Medulla oblongata (tissue), 1 donor: ENCODE results near the gene ADAMTS13.

Experiments used
- DNase-seq: peaks from one replicate; pipeline ENCODE4 v3.0.0-alpha.2; 2015; ENCODE audit errors: extremely low spot score

Gene ADAMTS13

DNA sequence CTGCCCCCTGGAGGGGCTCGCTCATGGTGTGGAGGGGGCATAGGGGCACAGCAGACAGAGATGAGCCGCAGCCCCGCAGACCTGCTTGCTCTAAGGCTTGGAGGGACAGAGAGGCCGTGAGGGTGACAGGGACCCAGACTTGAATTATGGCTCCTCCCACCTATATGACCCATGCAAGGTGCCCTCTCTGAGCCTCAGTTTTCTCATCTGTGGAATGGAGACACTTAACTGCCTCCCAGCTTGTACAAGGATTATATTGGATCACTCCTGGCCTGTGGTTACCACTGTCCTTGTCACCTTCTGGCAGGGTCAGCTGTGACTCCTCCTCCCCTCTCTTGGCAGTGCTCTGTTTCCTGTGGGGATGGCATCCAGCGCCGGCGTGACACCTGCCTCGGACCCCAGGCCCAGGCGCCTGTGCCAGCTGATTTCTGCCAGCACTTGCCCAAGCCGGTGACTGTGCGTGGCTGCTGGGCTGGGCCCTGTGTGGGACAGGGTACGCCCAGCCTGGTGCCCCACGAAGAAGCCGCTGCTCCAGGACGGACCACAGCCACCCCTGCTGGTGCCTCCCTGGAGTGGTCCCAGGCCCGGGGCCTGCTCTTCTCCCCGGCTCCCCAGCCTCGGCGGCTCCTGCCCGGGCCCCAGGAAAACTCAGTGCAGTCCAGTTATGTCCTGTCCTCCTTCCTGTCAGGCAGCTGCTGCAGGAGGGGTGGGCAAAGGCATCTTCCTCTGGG is 32.9 kb downstream of the ADAMTS13 start:
- no peak for DNase-seq

DNA sequence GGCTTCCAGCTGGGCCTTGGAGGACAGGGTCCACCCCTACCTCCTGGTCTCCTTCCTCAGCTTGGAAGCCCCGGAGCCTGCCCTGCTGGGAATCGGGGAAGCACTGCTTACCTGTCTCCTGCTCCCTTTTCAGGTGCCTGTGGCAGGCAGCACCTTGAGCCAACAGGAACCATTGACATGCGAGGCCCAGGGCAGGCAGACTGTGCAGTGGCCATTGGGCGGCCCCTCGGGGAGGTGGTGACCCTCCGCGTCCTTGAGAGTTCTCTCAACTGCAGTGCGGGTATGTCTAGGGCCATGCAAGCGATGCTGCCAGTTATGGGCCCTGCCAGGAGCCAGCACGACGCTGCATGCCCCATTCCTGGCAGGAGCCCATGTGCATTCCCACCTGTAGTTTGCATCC is 33.8 kb downstream of the ADAMTS13 start:
- no peak for DNase-seq

DNA sequence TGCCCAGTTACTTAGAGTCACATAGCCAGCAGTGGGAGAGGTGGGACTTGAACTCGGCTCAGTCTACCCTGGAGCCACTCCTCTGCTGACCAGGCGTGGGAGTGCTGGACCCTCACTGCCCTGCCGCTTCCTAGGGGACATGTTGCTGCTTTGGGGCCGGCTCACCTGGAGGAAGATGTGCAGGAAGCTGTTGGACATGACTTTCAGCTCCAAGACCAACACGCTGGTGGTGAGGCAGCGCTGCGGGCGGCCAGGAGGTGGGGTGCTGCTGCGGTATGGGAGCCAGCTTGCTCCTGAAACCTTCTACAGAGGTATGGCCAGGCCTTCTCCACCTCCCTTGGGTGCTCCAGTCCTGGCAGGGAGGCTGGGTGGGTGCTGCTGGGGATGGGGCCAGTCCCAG is 34.2 kb downstream of the ADAMTS13 start:
- DNase-seq = no peak

DNA sequence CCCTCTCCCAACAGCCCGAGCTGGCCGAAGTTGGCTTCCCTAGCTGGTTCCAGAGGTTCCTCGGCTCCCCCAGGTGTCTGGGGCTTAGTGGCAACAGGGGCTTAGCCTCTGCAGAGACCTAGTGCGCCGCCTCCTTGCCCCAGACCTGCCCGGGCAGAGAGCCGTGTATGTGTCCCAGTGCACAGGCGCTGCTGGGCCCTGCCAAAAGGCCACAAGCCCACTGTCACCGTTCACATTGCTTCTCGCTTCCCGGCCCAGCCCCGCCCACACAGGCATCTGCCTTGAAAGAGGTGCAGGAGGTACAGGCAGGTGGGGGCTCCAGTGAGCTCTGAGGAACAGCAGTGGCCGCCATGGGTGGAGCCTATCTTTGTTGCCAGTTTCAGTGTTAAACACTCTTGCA is 35.1 kb downstream of the ADAMTS13 start:
- no peak for DNase-seq

DNA sequence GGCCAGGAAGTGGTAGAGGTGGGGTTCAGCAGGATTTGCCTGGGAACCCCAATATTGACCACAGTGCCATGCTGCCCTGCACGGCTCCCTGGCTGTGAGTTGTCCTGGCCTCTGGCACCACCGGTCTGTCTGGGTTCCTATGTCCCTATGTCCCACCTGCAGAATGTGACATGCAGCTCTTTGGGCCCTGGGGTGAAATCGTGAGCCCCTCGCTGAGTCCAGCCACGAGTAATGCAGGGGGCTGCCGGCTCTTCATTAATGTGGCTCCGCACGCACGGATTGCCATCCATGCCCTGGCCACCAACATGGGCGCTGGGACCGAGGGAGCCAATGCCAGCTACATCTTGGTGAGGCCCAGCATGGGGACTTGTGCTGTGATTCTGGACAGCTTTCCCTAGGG is 35.6 kb downstream of the ADAMTS13 start:
- no peak for DNase-seq

DNA sequence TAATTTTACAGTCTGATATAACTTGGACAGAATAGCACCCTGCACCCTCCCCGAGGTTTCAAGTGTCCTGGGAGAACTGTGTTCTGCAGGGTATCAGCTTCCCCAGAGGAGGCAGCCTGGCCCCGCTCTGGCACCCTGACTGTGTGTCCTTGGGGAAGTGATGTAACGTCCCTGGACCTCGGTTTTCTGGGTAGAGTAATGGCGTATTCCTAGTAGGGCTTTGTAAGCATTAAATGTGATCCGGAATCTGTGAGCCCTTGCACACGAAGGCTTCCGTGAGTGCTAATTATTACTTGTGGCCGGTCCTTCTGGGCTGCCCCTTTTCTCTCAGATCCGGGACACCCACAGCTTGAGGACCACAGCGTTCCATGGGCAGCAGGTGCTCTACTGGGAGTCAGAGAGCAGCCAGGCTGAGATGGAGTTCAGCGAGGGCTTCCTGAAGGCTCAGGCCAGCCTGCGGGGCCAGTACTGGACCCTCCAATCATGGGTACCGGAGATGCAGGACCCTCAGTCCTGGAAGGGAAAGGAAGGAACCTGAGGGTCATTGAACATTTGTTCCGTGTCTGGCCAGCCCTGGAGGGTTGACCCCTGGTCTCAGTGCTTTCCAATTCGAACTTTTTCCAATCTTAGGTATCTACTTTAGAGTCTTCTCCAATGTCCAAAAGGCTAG is 36.6 kb downstream of the ADAMTS13 start:
- DNase-seq = no peak

DNA sequence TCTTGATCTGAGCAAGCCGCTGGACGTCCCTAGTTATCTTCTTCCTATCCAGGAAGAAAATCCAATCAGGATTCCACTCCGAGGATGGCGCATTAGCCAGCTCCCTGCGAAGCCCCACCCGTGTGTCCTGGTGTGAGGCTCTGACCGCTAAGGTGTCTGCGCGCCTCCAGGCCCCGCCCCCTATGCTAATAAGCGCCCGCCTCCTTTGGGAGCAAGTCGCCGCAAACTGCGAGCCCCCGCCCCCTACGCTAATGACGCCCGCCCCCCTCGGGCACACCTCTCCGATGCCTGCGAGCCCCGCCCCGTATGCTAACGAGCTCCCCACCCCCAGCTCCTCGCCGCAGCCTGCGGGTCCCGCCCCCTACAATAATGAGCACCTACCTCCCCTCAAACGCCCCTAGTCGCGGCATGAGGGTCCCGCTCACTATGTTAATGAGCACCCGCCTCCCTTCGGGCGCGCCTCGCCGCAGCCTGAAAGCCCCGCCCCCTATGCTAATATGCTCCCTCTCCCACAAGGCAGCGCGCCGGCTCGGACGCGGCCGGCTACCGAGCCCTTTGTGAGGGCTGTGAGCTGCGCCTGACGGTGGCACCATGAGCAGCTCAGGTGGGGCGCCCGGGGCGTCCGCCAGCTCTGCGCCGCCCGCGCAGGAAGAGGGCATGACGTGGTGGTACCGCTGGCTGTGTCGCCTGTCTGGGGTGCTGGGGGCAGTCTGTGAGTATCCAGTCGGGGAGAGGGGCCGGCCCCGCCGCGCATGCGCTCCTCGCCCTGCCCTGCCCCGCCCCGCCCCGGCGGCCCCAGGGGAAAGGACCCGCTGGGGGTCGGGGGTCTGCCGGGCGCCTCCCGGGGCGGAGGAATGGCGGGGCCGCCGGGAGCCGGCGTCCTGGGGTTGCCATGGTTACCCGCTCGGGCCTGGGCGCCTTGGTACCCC is 37.6 kb downstream of the ADAMTS13 start, which contains the start of gene CACFD1:
Gene CACFD1 (plus strand): TSS at position 503 of the 929 bp plus-strand sequence. CDS start 89 bp downstream, at position 592.
- DNase-seq = peak; percentile 96

DNA sequence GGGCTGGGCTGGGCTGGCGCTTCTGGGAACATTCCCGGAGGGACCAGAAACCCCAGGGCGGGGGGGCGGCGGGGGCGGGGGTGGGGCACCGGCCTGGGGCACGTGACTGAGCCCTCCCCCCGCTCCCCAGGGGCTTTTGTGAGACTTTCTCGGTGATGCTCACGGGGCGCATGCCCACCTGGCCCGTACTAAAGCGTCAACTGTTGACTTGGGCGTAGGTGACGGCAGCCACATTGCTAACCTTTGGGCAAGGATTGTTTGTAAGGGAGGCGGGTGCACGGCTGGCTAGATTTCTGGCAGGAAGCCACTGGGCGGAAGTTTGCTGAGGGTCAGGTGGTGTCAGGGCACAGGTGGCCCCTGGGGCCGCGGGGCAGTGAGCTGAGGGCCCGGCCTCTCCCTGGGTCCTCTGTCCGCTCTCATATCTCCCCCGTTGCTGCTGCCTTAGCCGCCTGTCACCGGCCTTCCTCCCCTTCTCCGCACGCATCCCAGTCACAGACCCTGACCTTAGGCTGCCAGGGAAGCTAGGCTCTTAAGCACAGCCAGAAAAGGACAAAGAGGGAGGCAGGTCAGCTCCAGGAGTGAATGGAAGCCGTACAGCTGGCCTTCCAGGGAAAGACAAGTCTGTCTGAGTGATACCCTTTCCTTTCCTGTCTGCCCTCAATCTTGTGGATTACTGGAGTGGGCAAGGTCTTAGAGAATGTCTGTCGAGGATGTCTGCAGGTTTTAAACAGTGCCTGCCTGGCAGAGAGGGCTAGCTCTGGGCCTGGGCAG is 38.4 kb downstream of the ADAMTS13 start:
- DNase-seq = peak; percentile 58

DNA sequence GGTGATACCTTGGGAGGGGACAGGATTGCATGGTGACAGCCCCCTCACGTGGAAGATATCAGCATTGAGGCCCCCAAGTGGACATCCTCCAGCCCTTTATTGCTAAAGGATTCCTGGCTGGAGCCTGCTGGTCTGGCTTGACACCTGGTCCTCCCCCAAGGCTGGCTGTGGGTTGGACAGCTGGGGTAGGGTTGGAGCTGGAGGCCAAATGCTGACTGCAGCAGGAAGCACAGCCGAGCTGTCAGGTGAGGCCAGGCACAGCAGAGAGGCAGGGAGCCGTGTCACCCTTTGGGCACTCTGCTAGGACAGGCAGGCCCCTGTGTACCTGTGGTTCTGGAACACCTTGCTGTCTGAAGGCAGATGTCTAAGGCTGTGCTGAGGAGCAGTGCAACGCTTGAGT is 39.8 kb downstream of the ADAMTS13 start:
- DNase-seq = no peak

DNA sequence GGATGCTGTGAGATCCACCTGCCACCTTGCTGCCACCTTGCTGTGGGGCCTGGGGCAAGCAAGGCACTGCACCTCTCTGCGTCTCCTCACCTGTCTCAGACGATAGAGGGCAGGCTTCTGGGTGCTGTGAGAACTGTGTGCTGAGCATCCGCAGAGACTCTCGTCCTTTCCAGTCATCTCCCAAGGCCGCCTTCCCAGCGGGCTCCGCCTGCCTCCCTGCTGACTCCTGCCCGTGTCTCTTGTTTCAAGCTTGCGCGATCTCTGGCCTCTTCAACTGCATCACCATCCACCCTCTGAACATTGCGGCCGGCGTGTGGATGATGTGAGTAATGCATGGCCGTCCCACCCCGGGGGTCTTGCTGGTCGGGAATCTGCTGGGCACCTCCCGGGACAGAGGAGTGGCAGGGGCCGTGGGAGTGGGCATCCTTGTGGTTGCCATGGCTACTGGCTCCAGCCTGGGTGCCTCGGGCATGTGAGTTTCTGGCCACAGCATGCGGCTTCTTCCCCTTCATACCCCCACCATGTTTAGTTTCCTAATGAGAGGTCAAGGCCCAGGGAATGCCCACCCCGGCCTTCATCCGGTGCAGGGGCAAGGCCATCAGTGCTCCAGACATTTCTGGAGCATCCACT is 41.2 kb downstream of the ADAMTS13 start:
- no peak for DNase-seq

DNA sequence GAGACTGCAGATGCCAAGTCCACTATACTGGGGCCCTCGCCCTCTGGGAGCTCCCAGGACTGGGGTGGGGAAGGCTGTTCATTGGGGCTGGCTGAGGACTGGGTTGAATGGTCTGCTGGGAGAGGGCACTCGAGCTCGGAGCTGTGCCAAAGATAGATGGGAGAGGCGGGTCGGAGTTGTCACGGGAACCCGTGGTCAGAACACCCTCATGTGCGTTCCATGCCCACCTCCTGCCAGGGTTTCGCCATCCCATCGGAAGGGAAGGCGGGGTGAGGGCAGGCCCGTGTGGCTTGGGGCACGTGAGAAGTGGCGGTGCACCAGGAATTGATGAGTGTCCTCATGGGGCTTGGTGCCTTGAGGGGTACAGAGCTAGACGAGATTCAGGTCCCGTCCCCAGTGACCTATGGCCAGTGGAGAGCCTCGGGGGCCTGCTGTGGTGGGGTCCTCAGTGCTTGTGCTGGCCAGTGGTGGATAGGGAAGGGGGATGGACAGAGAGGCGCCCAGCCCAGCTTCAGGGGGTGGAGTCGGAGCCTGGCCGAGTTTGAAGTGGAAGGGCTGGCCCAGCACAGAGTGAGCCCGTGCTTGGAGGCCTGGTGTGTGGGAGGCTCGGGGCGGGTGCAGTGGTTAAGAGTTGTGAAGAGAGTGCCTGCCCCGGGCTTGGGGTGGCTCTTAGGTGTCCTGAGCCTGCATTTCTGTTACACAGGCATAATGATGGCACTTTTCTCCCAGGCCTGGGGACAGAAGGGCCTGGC is 41.9 kb downstream of the ADAMTS13 start:
- no peak for DNase-seq

DNA sequence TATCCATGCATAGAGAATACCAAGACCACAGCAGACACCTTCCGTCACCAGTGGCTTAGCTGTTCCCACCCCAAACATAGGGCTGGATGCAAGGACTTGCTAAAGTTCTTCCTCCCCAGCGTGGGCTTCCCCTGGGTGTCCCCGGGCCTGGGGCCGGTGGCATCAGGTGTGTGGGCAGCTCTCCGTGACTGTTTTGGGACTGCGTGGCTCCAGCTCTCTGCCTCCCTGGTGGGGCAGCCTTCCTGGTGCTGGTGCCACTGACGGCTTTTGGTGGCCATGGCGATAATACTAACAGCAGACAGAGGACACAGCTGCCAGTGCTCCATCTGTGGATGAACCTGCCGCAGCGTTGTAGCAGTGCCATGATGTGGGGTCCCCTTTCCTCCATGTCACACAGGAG is 42.5 kb downstream of the ADAMTS13 start:
- no peak for DNase-seq

DNA sequence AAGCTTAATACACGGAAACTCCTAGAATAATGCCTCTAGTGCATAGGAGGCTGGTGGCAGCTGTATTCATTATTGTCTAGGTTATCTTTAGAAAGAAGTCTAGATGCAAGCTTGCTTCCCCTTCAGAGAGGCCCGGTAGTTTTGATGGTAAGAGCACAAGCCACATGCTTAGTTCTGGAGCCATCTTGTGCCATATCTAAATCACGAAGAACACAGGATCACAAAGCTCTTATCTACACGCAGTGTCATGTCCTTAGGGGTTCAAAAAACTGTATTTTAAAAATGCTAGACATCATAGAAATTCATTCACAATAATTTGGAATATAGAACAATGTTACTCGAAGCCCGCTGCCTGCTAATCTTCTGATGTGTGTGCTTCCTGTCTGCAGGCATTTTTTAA is 43.8 kb downstream of the ADAMTS13 start:
- no peak for DNase-seq

DNA sequence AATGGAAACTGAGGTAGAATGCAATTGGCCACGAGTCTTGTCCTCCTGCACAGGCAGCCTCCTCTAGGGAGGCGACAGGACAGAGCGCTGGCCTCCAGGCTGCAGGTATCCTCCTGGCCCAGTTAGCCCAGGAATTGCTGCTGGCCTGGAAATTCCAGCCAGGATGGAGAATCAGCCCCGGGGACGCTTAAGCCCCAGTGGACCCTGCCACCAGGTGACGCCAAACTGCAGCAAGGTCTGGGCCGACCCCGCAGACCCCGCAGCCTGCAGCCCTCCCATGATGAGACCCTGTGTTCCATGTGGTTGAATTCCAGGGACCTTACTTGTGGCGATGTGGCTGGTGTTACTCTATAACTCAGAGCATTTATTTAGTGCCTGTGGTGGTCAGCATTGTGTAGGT is 44.9 kb downstream of the ADAMTS13 start:
- no peak for DNase-seq

DNA sequence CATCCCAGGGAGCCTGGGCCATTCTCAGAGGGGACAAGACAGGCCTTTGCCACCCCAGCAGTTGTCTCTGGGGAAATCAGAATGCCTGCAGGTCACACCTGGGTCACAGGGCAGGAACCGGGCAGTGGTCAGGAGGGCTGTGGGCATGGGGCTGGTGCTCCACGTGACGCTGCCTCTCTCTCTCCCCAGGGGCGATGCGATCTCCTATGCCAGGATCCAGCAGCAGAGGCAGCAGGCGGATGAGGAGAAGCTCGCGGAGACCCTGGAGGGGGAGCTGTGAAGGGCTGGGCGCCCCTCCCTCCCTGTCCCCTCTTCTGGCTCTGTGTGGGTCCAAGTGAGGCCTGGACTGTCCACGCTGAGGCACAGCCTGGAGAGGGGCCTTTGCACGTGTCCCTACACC is 46.2 kb downstream of the ADAMTS13 start:
- DNase-seq = no peak

DNA sequence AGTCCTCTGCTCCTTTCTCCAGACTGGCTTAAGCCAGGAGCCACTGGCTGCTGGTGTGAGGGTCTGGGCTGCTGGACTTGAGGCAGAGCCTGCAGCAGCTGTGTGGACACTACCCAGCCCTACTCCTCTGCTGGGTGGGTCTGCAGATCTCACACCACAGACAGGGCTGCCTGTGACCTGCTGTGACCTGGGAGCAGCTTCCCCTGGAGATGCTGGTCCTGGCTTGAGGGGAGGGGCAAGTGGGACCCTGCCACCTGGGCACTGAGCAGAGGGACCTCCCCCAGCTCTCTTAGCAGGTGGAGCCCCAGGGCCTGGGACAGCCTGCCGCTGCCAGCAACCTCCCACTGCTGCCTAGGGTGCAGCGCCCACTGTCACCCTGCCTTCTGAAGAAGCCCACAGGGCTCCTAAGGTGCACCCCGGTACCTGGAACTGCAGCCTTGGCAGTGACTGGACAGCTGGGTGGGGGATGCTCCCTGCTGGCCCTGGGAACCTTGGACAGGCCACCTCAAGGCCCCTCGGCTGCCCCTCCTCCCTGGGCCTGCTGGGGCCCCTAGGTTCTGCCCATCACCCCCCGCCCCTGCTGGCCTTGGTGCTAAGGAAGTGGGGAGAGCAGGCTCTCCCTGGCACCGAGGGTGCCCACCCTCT is 46.7 kb downstream of the ADAMTS13 start:
- DNase-seq = no peak

DNA sequence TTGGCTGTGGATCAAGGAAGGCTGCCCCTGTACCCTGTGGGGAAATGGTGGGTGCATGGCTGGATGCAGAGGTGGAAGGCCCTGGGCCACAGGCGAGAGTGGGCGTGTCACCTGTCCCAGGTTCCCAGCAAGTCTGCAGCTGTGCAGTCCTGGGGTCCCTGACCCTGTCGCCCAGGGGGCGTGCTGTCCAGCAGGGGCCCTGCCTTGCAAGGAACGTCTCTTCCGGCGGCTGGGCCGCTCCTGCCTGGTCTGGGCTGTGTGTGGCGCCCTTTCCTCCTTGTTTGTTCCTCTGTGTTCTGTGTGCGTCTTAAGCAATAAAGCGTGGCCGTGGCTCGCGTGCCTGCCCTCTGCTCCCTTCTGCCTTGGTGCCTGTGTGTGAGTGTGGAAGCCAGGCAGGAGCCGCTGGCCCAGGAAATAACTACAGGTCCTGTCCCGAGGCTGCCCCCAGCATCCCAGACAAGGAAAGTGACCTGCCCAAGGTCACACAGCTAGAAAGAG is 48.3 kb downstream of the ADAMTS13 start:
- no peak for DNase-seq

DNA sequence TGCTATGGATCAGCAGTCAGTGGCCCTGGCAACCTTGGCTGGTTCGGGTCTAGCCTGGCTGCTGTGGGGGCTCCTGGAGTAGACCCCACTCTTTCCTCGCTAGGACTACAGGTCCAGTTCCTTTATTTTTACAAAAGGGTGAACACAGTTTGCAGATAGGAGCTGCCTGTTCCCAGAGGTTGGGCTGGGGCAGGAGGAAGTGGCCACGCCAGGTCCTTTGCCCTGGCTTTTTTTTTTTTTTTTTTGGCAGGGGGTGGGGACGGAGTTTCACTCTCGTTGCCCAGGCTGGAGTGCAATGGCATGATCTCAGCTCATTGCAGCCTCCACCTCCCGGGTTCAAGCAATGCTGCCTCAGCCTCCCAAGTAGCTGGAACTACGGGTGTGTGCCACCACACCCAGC is 48.8 kb downstream of the ADAMTS13 start:
- no peak for DNase-seq

DNA sequence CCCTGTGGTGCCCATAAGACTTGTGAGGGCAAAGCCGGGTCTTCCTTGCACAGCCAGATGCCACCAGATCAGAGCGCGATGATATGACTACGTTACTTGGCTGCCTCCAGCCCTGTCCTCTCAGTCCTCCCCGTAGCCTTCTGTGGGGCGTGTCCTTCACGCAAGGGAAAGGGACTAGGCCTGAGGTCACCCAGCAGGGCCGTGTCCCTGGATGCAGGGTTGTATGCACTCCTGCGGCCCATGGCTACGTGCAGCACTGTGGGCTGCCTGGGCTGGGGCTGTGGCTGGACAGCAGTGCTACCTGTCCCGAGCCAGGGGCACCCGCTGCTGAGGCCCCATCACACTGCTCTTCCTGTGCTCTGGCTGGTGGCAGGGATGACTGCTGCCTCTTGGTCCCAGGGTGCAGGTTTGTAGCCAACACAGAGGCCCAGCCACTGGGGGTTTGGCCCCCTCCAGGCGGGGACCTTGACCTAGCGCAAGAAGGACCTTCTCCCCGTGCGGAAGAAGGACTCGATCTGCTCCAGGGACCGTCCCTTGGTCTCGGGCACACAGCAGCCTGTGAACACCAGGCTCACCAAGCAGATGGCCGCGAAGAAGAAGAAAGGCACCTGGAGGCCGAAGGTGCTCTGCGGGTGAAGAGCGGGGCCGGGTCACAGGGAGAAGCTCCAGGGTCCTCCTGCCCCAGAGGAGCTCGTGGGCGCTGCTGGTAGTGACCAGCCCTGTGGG is 49.5 kb downstream of the ADAMTS13 start:
- no peak for DNase-seq
